GM21717 (cell line): ENCODE data around the gene RHO.

ENCODE experiments used
- ATAC-seq: cut with Tn5 transposase; IDR thresholded peaks from one replicate; pipeline ENCODE4 v1.9.1; 2021; ENCODE audit warnings: mild to moderate bottlenecking, moderate library complexity; ENCODE audit not compliant: unreplicated experiment

RHO gene

DNA sequence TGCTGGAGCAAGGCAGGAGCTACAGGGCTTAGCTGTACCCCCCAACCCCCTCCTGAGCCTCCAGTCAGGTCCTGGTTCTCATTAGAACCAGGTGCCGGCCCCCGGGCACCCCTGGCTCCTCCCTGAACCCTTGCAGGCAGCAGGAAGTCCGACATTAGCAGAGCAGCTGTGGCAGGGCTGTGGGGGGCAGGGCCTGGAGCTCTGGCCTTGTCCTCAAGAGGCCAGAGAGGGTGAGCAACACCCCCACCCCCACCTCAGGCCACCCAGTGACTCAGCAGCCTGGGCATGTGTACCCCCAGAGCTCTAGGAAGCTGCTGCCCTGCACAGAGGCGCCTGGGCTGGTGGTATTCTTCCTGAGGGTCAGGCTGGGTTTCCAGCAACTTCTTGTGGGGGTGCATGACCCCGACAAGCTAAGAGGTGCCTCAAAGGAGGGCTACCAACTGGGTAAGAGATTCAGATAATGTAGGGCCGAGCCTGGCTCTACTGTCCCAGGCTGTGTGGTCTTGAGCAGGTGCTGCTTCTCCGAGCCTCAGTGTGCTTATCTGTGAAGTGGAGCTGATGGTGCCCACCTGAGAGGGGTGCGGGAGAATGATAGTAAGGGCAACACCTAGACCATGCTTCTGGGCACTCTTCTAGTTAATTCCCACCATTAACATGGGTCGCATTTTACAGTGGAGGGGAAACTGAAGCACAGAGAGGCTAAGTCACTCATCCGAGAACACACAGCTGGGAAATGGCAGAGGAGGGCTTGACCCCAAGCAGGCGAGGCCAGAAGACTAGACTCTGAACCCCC is 30.5 kb downstream of the RHO start:
- no peak for ATAC-seq

DNA sequence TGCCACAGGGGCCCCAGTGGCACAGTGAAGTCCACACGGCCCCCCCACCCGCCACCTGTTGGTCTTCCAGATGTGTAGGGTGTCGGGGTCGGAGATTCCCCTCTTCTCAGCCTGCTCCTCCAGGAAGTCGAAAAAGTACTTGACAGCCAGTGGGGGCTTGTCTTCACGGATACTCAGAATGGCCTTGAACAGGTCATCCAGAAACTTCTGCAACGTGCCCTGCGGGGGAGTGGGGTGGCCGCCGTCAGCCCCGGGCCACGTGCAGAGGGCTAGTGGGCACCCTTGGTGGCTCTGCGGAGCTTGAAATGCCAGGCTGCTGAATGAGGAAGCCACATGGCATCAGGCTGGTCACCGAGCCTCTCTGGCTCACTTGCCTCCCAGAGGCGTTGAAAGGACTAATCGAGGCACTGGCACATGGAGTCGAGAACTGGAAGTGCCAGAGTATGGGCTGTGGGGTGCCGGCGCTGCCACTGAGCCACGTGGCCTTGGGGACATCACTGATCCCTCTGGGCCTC is 31.2 kb downstream of the RHO start:
- no peak for ATAC-seq

DNA sequence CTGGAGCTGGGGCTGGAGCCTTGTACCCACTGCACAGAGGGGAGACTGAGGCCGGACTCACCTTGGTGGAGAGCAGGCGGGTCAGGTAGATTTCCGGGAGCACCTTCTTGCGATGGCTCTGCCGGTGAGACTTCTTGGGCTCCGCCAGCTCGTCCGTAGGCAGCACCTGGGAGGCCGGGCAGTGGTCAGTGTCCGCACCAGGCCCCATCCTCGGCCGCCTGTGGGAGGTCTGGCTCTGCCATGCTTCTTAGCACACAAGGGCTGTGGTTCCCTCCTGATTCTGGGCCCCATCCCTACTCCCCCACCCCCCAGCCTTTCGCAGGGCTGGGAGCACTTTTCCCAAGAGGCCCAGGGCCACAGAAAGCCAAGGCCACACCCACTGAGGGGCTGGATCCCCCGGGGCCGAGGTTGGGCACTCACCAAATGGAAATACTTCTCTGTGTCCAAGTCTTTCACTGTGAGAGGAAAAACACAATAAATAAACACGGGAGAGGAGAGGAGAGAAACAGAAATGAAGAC is 31.9 kb downstream of the RHO start:
- no peak for ATAC-seq

DNA sequence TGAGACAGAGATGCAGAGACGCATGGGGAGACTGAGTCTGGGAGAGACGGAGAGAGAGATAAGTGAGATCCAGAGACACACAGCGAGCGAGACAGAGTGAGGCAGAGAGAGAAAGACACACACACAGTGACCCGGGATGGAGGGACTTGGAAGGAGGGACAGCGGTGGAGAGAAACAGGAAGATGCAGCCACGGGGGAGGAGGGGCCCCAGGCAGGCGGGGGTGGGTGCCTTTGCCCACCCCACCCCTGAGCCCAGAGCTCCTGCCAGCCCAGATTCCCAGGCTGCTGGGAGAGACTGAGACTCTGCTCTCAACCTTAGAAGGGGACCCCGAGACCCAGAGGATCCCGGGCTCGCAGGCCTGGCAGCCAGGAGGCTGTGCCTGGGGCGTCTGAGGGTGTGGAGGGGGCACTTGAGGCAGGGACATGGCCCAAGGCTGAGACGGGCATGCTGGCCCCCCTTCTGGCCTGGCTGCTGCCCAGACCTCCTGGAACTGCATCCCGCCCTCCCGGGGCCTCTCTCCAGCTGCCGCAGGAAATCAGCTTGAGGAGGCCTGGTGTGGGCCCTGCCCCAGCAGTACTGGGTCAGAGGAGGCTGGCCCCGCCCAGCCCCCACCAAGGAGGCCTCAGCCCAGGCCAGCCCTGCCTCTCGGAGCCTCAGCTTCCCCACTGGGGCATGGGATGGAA is 32.6 kb downstream of the RHO start:
- no peak for ATAC-seq

DNA sequence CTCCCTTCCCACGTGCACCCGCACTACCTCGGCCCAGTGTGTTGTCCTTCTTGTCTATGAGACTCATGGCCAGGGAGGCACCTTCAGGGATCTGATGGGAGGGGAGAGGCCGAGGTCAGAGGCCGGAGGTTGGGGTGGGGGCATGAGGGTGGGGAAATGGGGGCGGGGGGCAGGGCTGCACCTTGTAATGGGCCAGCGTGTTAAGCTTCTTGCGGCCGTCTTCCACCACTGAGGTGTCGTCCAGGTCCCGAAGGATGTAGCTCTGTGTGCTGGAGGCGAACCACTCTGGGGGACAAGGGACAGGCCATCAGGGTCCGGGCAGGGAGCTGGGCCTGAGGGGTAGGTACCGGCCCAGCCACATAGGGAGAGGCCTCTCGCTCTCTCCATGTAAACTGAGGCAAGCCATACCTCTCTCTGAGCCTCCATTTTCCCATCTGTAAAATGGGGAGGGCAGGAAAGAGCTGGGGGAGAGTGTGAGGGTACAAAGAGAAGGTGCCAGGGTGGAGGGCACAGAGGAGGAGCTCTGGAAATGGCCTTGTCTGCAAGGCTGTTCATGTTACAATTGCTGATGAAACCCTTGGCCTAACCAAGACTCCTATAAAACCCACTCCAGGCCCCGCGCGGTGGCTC is 33.3 kb downstream of the RHO start:
- ATAC-seq: no peak

DNA sequence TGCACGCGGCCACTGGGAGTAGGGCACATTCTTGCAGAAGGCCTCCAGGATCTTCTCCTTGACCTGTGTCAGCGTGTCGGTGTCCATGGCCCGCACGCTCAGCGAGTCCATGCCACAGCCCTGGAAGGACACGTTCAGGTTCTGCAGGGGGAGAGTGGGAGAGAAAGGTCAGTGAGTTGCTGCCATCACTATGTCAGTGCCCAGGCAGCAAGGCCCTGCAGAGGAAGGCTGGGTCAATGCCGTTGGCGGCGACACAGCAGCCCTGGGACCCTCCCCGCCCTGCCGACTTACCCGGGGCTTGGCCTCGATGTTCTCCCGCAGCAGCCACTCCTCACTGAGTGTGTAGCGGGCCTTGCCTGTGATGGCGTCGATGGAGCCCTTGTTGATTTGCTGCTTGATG is 34.4 kb downstream of the RHO start:
- no peak for ATAC-seq

DNA sequence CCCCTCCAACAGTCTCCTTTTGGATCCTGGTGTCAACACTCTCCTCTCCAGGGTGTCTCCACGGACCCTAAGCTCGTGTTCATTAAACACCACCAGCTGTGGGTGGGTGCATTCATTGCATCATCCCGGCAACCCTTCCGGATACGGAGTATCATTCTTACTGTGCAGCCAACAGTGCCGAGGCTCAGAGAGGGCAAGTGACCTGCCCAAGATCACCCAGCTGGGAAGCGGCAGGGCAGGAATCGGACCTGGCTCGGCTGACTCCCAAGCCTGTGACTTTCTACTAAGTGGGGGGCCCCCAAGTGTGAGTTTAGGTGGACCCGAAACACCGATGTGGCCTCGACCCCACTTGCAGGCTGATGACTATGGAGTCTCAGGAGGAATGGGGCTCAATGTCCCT is 34.9 kb downstream of the RHO start:
- no peak for ATAC-seq

DNA sequence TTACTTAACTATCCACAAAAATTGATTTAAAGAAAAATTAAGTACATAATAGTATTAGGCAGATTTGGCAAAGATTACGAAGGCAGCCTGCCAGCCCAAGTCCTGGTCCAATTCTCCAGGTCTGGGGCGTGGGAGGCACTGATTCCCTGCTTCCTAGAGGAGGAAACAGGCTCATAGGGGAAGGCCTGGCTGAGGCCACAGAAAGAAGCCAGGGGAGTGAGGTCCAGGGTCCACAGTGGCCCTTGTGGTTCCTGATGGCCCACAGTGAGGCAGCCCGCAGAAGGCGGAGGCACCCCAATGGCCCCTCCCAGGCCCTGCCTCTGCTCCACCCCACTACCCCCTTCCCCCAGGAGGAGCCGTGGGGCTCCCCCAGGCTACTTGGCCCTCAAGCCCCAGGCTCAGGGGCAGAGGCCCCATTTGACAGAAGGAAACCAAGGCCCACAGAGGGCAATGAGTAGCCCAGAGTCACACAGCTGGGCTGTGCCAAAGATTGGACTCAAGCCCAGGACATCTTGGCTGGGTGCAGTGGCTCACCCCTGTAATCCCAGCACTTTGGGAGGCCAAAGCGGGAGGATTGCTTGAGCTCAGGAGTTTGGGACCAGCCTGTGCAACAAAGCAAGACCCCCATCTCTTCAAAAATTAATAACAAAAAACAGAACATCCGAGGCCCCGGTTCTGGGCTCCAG is 35.6 kb downstream of the RHO start:
- no peak for ATAC-seq

DNA sequence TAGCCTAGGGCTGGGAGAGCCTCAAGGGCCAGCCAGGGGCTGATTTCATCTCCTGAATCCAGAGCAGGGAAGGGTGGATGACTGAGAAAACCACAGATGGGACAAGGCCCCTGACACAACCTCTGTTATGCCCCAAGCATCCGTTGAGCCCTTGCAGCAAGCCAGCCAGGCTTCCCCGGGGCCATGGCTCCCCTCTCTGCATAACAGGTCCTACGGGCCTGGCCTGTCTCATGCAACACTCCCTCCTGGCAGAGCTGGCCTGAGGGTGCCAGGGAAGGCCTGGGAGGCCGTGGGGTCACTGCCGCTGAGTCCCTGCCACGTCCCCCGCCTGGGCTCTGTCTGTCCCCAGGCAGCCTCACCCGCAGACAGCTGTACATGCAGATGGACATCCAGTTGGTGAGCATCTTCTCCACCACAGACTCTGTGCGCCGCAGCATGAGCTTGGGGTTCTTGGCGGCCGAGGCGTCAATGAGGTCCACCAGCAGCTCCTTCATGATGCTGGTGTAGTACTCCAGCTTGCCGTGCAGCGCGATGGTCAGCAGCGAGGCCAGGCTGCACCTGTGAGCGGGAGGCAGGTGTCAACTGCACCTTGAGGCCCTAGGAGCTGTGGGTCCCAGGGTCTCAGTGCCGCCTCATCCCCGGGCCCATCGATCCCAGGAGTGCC is 36.7 kb downstream of the RHO start:
- no peak for ATAC-seq

DNA sequence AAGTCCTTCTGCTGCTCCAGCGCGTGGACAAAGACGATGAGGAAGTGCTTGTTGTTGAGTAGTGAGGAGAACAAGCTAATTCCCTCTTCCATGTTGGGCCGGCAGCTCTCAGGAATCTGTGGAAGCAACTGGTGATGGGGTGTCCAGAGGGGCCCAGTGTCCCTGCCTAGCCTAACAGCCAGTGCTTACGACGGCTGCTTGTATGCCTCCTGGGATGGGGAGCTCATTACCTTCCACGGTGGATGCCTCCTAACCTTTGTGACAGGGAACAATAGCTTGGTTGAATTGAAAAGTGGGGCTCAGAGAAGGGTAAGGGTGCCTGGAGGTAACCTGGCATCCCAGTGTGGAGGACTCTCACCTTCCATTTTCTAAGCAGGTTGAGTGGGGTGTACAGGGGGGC is 37.5 kb downstream of the RHO start:
- no peak for ATAC-seq

DNA sequence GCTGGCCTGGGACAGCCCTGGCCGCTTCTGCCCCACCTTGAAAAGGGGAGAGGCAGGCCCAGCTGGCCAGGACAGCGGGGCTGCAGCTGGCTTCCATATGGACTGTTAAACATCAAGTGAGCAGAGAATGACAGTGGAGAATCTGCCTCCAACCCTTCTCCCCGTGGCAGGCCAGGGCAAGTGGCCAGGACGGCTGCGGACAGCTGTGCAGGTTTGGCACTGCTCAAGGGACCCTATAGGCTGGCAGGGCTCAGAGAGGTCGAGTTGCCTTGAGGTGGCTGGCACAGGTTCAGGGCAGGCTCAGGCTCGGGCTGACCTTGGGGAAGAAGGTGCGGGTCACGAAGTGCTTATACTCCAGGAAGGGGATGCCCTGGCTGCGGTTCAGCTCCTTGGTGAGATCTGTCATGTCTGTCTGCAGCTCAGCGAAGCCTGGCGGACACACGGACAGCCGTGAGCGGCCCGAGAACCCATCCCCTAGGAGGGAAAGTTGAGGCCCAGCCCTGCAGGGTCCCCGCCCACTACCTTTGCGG is 38.8 kb downstream of the RHO start:
- no peak for ATAC-seq

DNA sequence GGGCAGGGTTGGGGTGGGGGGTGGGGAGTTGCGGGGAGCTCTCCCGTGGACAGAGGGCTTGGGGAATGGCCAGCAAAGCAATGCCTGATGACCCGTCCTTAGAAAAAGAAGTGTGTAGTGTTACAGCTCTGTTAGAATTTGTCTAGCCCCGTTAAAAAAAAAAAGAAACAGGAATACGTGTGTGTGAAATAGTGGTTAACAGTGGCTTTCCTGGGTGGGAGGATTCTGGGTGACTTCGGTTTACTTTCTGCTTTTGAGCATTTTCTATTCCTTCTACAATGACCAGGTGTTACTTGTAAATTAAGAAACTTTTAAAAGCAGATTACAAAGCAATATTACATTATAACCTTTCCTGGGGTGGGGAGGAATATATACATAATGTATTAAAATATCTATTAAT is 39.5 kb downstream of the RHO start:
- no peak for ATAC-seq

DNA sequence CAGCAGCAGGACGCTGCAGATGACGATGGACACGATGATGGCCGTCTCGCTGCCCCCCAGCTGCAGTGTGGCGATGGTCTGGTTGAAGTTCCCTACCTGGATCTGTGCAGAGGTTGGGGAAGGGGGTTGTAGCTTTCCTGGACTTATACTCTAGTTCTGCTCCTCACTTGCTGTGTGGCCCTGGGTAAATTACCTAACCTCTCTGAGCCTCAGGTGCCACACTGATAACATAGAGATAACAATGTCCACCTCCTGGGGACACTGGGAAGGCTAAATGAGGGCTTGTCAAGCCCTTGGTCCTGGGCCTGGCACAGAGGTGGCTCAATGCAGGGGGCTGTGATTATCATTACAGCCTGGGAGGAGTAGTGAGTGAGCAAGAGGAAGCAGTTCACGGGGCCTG is 41.4 kb downstream of the RHO start:
- no peak for ATAC-seq

DNA sequence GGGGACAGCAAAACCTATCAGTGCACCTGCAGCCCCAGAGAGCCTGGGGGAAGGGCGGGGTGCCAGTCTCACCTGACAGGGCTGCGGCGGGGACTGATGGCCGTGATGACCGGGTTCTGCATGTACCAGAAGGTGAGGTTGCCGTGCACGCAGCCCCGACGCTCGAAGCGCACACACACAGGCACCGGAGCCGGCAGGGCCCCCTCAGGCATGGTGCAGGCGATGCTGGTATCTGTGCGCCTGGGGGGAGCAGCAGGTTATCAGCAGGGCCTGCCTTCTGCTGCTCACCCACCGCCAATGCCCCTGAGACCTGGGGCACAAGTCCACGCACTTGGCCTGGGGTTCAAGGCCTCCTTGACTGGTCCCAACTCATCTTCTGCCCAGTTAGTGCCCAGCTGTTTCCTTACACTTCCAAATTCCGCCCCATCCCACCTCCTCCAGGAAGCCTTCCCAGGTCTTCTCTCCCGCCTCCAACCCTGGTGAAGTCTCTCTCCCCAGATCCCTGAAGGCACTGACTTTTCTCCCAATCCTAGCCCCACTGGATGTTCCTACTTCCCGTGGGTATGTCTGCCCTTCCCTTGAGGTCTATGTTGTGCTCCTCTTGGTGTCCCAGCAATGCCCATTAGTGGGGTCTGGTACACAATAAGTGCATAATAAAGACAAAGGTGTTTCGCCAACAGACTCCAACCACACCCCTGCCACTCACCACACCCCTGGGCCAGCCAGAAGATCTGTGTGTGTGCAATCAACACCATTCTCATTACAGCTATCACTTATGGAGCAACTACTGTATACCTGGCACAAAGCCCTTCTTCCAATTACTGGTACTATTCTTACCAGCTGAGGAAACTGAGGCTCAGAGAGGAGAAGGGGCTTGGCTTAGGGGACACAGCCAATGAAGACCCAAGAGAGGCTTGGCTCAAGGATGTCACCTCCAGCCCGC is 43.4 kb downstream of the RHO start:
- no peak for ATAC-seq

DNA sequence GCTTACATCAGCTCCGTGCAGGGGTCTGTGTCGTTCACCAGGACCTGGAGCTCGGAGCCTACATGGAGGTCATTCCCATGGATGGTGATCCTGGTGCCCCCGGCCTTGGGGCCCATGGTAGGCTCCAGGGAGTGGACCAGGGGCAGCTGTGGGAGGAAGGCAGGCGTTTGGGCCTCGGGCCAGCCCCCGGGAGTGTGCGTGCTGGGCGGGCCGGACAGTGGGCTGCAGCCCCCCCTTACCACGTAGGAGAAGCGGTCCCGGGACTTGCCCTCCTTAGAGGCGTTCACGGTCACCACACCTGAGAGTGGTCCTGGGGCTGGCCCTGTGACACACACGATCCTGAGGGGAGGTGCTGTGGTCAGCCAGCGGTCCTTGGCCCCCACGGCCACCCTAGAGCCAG is 44.2 kb downstream of the RHO start:
- no peak for ATAC-seq

DNA sequence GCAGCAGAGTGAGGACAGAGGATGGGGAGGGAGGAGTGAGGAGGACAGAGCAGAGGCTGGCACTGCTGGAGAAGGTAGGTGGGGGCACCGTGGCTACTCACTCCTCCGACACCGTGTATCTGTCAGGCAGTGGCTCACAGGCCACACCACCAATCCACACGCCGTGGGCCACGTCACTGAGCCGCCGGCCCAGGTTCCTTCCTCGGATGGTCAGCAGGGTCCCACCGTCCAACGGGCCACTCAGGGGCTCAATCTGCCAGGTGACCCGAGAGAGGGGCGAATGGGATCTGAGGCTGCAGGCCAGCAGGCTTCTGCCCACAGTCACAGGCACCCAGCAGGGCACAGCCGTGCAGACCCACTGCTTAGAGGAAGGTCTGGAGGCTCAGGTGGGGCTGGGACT is 45.1 kb downstream of the RHO start:
- no peak for ATAC-seq

DNA sequence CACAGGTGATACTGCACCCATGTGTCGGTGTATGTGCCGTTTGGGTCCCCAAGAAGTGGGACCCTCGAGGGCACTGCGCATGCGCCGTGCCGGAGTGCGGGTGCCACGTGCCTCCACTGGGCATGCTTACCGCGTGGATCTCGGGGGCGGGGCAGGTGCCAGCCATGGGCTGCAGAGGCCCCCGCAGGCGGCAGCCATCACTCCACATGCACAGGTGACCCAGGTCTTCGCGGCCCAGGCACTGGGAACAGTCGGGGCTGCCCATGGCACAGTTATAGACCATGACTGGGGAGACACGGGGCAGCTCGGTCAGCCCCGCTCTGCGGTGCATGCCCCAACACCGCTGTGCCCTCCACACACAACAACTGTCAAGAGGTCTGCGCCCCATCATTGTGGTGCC is 45.8 kb downstream of the RHO start:
- no peak for ATAC-seq

DNA sequence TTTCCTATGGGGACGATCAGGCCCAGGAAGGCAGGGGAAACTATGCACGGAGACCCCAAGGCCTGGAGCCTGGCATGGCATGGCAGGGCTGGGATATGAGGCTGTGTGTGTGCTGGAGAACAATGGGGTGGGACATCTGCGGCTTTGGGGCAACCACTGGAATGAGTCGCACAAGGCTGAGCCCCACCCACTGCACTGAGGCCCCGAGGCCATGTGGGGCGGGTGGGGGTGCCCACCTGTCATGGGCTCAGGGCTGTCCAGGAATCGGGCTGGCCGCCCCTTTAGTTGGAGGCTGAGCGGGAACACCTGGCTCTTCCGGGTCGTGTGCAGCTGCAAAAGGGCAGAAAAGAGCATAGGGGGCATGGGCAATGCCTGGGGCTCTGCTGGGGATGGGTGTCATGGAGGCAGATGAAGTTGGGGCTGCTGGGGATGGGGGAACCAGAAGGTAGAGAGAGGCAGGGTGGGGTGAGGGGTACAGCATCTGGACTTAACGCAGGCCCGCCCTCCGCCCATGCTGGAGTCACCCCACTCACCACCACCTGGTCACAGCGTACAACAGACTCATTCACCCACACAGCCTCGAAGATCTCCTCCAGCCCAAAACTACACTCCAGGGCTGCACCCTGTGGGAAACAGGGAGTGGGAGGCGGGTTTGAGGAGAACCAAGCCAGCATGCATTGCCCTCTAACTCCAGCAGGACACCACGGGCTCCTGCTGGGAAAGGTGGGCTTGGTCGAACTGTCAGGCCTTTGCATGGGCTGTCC is 47.0 kb downstream of the RHO start:
- ATAC-seq: no peak

DNA sequence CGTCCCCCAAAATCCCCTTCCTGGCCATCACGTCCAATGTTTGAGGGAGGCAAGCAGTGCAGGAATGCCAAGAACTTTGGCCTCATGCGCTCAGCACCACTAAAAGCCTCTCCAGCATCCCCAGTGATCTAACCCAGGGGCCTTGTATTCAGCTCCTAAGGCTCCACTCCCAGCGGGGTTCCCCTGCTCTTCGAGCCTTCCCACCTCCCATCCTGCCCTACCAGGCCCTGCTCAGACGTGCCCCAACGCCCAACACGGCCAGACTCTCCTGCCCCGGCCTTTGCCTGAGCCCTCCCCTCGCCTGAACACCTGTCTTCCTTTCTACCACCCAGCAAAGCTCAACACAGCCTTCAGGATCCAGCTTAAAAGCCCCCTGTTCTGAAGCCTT is 47.6 kb downstream of the RHO start:
- ATAC-seq: no peak
